Heart right ventricle (tissue), 16 donors: ENCODE data around the gene FOXJ3. TPM values are rescaled to one million over a fixed set of nuclear protein-coding genes. Genes with fewer than 3 reads are reported as not detected.

Experiments
- ATAC-seq, 8 donors: fragments of 200-7000 bp; cut with Tn5 transposase; one replicate each; pipeline ENCODE4 v1.9.1; 2020; ENCODE audit warnings: mild to moderate bottlenecking in 8 of 8, moderate library complexity in 8 of 8, moderate number of reproducible peaks in 1 of 8
- DNase-seq, 2 donors: peaks; one replicate each; pipeline ENCODE4 v3.0.0-alpha.2; 2020
- H3K27ac ChIP-seq, 10 donors: fragments of 200-600 bp; sonication (generic) in 2 of 10; one replicate each; pipeline versions ENCODE4 v1.5.0 to v1.8.0; 2020 to 2022; ENCODE audit warnings: mild to moderate bottlenecking in 3 of 10
- H3K27me3 ChIP-seq, 7 donors: fragments of 200-600 bp; one replicate each; pipeline ENCODE4 v1.8.0; 2021 to 2022; ENCODE audit warnings: mild to moderate bottlenecking in 2 of 7
- H3K36me3 ChIP-seq, 9 donors: fragments of 200-600 bp; sonication (generic) in 1 of 9; one replicate each; pipeline versions ENCODE4 v1.5.0 to v1.8.0; 2020 to 2022; ENCODE audit warnings: mild to moderate bottlenecking in 2 of 9
- H3K4me1 ChIP-seq, 9 donors: fragments of 200-600 bp; sonication (generic) in 1 of 9; one replicate each; pipeline versions ENCODE4 v1.5.0 to v1.8.0; 2020 to 2022; ENCODE audit warnings: mild to moderate bottlenecking in 4 of 9
- H3K4me3 ChIP-seq, 10 donors: fragments of 200-600 bp; sonication (generic) in 2 of 10; one replicate each; pipeline versions ENCODE4 v1.5.0 to v1.8.0; 2020 to 2022; ENCODE audit warnings: mild to moderate bottlenecking in 7 of 10, moderate library complexity in 2 of 10
- H3K9me3 ChIP-seq, 11 donors: fragments of 200-600 bp in 10 of 11; sonication (generic) in 2 of 11; one replicate each; pipeline versions ENCODE4 v1.5.0 to v1.8.0; 2013 to 2022; ENCODE audit warnings: mild to moderate bottlenecking in 2 of 11, control low read depth in 1 of 11, moderate library complexity in 1 of 11
- CTCF ChIP-seq, 9 donors: fragments of 200-600 bp; sonication (generic) in 2 of 9; IDR thresholded peaks; one replicate each; pipeline versions ENCODE4 v1.5.0 to v1.8.0; 2021 to 2022; ENCODE audit warnings: antibody characterized with exemption in 9 of 9, mild to moderate bottlenecking in 5 of 9, moderate library complexity in 1 of 9
- WGBS, 2 donors: extraction: QIAGEN DNeasy Blood & Tissue Kit; methylation state at CpG; one replicate each; pipeline ENCODE4 v1.1.7; 2013; ENCODE audit warnings: inconsistent platforms in 1 of 2; 5-methylcytosine and 5-hydroxymethylcytosine counted together
- intact Hi-C, 10 donors: fragments of 100-400 bp; cut with DNase I; formaldehyde crosslinking; loops; one replicate each; pipeline versions ENCODE4 v1.11.1 to v1.14.2; 2022
- polyA plus RNA-seq, 2 donors: library from polyadenylated mRNA; stranded (reverse); fragments of 200-250 nt; gene quantifications; one replicate each; pipeline ENCODE4 v1.2.3, GENCODE V29; 2013
- total RNA-seq, 10 donors: library from RNA; stranded (reverse); fragmentation: NEBNext Ultra II Directional in 3 of 10; extraction: Animal tissue kit (Norgen Biotek cat#: 25700) in 3 of 10; gene quantifications; one replicate each; pipeline versions ENCODE4 v1.2.1 to v1.2.4, GENCODE V29; 2021 to 2023
- donor health status: Arrhythmogenic right ventricular cardiomyopathy.
- donor health status: ischemic (EF 13 %, LVEDD 7.1; RV severe dilation, severe dysfunction).
- donor health status: healthy with polysubstance abuse.
- donor health status: DM: no; HTN: yes; CAD: no.
- donor health status: DM: no; HTN: no; CAD: no.
- donor health status: ischemic (EF 25% LVEDD 6.9; RV normal size, moderate dysfunction).
- donor health status: ischemic (EF 25% LVEDD 5.7; RV mildly dilated, moderate dysfunction).
- donor health status: healthy.
- donor health status: DM: yes; HTN: yes; CAD: no.
- donor health status: Ischemic cardiomyopathy.
- donor health status: ischemic (EF 35%, LVEDD 5.7; RV mildly dilated, moderate dysfunction).
- donor health status: nonischemic (EF 11% LVEDD 7.7; RV severe dilation, severe dysfunction).
- donor health status: DM: yes; HTN: yes; CAD: no.
- donor health status: PGD.
- donor health status: ischemic (EF 29% LVEDD 5.4; RV normal size, mild dysfunction).
- donor health status: nonischemic (EF 23%, LVEDD 6.1; RV moderate dilation, normal function).

Gene FOXJ3
- total and polyA plus RNA-seq, 12 donors = 9.6 to 50.0 (median 40.7) TPM

- Histone ChIP-seq H3K27ac (no peak overlapping the region), H3K9me3 (no peaks in the 10 kb centered on the region), H3K4me3 (no peak overlapping the region), H3K4me1 (peaks cover 4 to 42% (median 32%) of the 10 kb centered on the region in 9 donors), H3K27me3 (no peaks in the 10 kb centered on the region), H3K36me3 (peaks cover 0 to 40% (median 4%) of the 10 kb centered on the region in 9 donors)
- no peak for TF ChIP-seq CTCF (IDR thresholded peaks at IDR 0.05)
- WGBS, 2 donors = 87 to 89% methylated on average over 1 of the region's 1 CpG
- ATAC-seq (no peak), DNase-seq (no peak)
- intact Hi-C loops = no loop called here
Measured at GRCh38 chr1:42260376-42261070, 74.5 kb downstream of the FOXJ3 start.

- TF ChIP-seq CTCF (IDR thresholded peaks at IDR 0.05) = no peak
- DNase-seq (no peak), ATAC-seq (peak in 3 of 8 donors; percentile 20 to 25 (median 22))
- H3K4me3 ChIP-seq = no peak overlapping the region
- 15 to 25% methylated on average over 4 of the region's 4 CpGs for WGBS, 2 donors
- H3K36me3 ChIP-seq = peaks cover 0 to 32% (median 4%) of the 10 kb centered on the region in 9 donors
- no peaks in the 10 kb centered on the region for H3K27me3 ChIP-seq
- H3K4me1 ChIP-seq = peaks cover 4 to 42% (median 32%) of the 10 kb centered on the region in 9 donors
- no peaks in the 10 kb centered on the region for H3K9me3 ChIP-seq
- intact Hi-C loops = no loop called here
- peak overlapping the region in 3 of 10 donors; percentile 8 to 32 (median 9) for H3K27ac ChIP-seq
Measured at GRCh38 chr1:42259739-42260064, 75.3 kb downstream of the FOXJ3 start.

GRCh38 chr1:42259059-42259738 is 75.8 kb downstream of the FOXJ3 start:
- H3K4me1 ChIP-seq = peaks cover 4 to 42% (median 32%) of the 10 kb centered on the region in 9 donors
- H3K27me3 ChIP-seq = no peaks in the 10 kb centered on the region
- DNase-seq = no peak
- H3K9me3 ChIP-seq = no peaks in the 10 kb centered on the region
- peaks cover 0 to 27% (median 2%) of the 10 kb centered on the region in 9 donors for H3K36me3 ChIP-seq
- WGBS, 2 donors = 44 to 47% methylated on average over 4 of the region's 4 CpGs
- intact Hi-C loops = no loop called here
- peak overlapping the region in 4 of 10 donors; percentile 8 to 32 (median 13) for H3K27ac ChIP-seq
- TF ChIP-seq CTCF (IDR thresholded peaks at IDR 0.05) = no peak
- H3K4me3 ChIP-seq = no peak overlapping the region
- ATAC-seq = peak in 7 of 8 donors; percentile 61 to 91 (median 78)

GRCh38 chr1:42258218-42258617 is 76.8 kb downstream of the FOXJ3 start:
- H3K9me3 ChIP-seq = no peaks in the 10 kb centered on the region
- peaks cover 4 to 42% (median 32%) of the 10 kb centered on the region in 9 donors for H3K4me1 ChIP-seq
- intact Hi-C loops = no loop called here

More at GRCh38 chr1:42258218-42258617, 76.8 kb downstream of the FOXJ3 start:
- 81 to 89% methylated on average over 1 of the region's 1 CpG for WGBS, 2 donors
- H3K27ac ChIP-seq = peak overlapping the region in 3 of 10 donors; percentile 9 to 32 (median 16)
- no peak overlapping the region for H3K4me3 ChIP-seq
- no peak for DNase-seq
- peaks cover 0 to 17% (median 0%) of the 10 kb centered on the region in 9 donors for H3K36me3 ChIP-seq
- TF ChIP-seq CTCF (IDR thresholded peaks at IDR 0.05) = no peak
- ATAC-seq = peak in 1 of 8 donors; percentile 57
- H3K27me3 ChIP-seq = no peaks in the 10 kb centered on the region
